Heart left ventricle (tissue), 16 donors: ENCODE measurements around the gene DNMT3A. TPM values are rescaled to one million over a fixed set of nuclear protein-coding genes. Genes with fewer than 3 reads are reported as not detected.

Experiments
- ATAC-seq, 4 donors: fragments of 200-7000 bp; cut with Tn5 transposase; one replicate each; pipeline ENCODE4 v1.9.1; 2020 to 2022; ENCODE audit warnings: moderate library complexity in 4 of 4, mild to moderate bottlenecking in 3 of 4, moderate number of reproducible peaks in 1 of 4
- DNase-seq, 5 donors: peaks; one replicate each; pipeline ENCODE4 v3.0.0-alpha.2; 2020
- H3K27ac ChIP-seq, 12 donors: fragments of 200-600 bp; sonication (generic) in 4 of 12; one replicate each; pipeline versions ENCODE4 v1.5.0 to v1.8.0; 2016 to 2022; ENCODE audit warnings: mild to moderate bottlenecking in 2 of 12
- H3K27me3 ChIP-seq, 9 donors: fragments of 200-600 bp; sonication (generic) in 2 of 9; one replicate each; pipeline versions ENCODE4 v1.5.1 to v1.8.0; 2016 to 2022; ENCODE audit warnings: mild to moderate bottlenecking in 3 of 9
- H3K36me3 ChIP-seq, 9 donors: fragments of 200-600 bp; sonication (generic) in 2 of 9; one replicate each; pipeline versions ENCODE4 v1.5.0 to v1.8.0; 2018 to 2022; ENCODE audit warnings: mild to moderate bottlenecking in 2 of 9
- H3K4me1 ChIP-seq, 12 donors: fragments of 200-600 bp; sonication (generic) in 4 of 12; one replicate each; pipeline versions ENCODE4 v1.5.0 to v1.8.0; 2016 to 2022; ENCODE audit warnings: mild to moderate bottlenecking in 3 of 12
- H3K4me3 ChIP-seq, 12 donors: fragments of 200-600 bp; sonication (generic) in 4 of 12; one replicate each; pipeline versions ENCODE4 v1.5.0 to v1.8.0; 2017 to 2022; ENCODE audit warnings: mild to moderate bottlenecking in 9 of 12, moderate library complexity in 4 of 12
- H3K9me3 ChIP-seq, 12 donors: fragments of 200-600 bp; sonication (generic) in 4 of 12; one replicate each; pipeline versions ENCODE4 v1.5.0 to v1.8.0; 2016 to 2022; ENCODE audit warnings: mild to moderate bottlenecking in 1 of 12
- CTCF ChIP-seq, 12 donors: fragments of 200-600 bp; sonication (generic) in 4 of 12; IDR thresholded peaks; one replicate each; pipeline versions ENCODE4 v1.5.0 to v1.8.0; 2018 to 2022; ENCODE audit warnings: antibody characterized with exemption in 12 of 12, mild to moderate bottlenecking in 5 of 12
- POLR2A ChIP-seq, 2 donors: fragments of 450-650 bp; IDR thresholded peaks; one replicate each; pipeline ENCODE4 v1.6.1; 2017; ENCODE audit warnings: antibody characterized with exemption in 2 of 2, mild to moderate bottlenecking in 2 of 2, moderate library complexity in 2 of 2
- WGBS, 4 donors: extraction: QIAGEN DNeasy Blood & Tissue Kit in 2 of 4; methylation state at CpG; one replicate each; pipeline versions ENCODE4 v1.1.5 to v1.1.7; 2013 to 2018; 5-methylcytosine and 5-hydroxymethylcytosine counted together
- intact Hi-C, 10 donors: fragments of 100-400 bp; cut with DNase I; formaldehyde crosslinking; loops; one replicate each; pipeline versions ENCODE4 v1.11.1 to v1.14.2; 2022
- polyA plus RNA-seq, 2 donors: library from polyadenylated mRNA; stranded (reverse); fragments of 200-250 nt; gene quantifications; one replicate each; pipeline ENCODE4 v1.2.3, GENCODE V29; 2013
- total RNA-seq, 9 donors: library from RNA; depleted of rRNA in 2 of 9; stranded (reverse); fragments of >200 nt in 2 of 9; fragmentation: NEBNext Ultra II Directional in 3 of 9; extraction: Animal tissue kit (Norgen Biotek cat#: 25700) in 3 of 9; gene quantifications; one replicate each; pipeline versions ENCODE4 v1.1.0 to v1.2.4, GENCODE V29; 2016 to 2023
- donor health status: ischemic (EF 13 %, LVEDD 7.1; RV severe dilation, severe dysfunction).
- donor health status: healthy with polysubstance abuse.
- donor health status: DM: no; HTN: yes; CAD: no.
- donor health status: DM: no; HTN: no; CAD: no.
- donor health status: ischemic (EF 25% LVEDD 6.9; RV normal size, moderate dysfunction).
- donor health status: ischemic (EF 25% LVEDD 5.7; RV mildly dilated, moderate dysfunction).
- donor health status: healthy.
- donor health status: DM: yes; HTN: yes; CAD: no.
- donor health status: ischemic (EF 35%, LVEDD 5.7; RV mildly dilated, moderate dysfunction).
- donor health status: nonischemic (EF 11% LVEDD 7.7; RV severe dilation, severe dysfunction).
- donor health status: DM: yes; HTN: yes; CAD: no.
- donor health status: PGD.
- donor health status: ischemic (EF 29% LVEDD 5.4; RV normal size, mild dysfunction).
- donor health status: nonischemic (EF 23%, LVEDD 6.1; RV moderate dilation, normal function).

DNMT3A gene
- total and polyA plus RNA-seq, 11 donors: 3.5 to 26.0 (median 16.0) TPM

DNA sequence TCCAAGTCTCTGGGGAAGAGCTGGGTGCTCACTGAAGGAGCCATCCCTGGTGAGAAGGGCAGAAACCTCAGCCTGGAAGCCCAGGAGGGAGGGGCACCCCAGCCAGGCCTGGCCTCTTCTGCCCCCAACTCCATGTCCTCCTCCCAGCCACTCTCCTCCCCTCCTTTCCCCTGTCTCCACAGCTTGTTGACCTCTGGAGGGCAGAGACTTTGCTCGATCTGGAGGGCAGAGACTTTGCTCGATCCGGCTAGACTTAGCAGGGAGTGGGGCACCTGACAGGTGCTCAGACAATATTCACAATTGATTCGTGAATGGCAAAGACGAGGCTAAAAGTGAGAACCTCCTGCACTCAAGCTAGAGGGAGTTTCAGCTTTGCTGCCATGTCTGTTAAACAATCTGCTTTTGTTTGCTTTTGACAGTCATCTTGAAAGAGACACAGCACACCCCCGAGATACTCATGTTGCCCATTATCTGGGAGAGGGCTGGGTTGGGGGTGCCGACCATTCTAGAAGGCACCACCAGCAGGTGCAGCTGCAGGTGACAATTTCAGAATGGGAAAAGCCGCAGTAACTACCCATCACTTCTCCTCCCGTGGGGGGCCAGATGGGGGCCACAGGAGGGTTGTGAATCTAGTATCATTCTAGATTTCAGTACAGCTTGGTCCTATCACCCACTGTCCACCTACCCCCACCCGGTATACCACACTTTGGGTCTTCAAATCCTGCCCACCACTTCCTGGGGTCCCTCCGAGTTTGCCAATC is 54.8 kb downstream of the DNMT3A start:
- Histone ChIP-seq H3K9me3 (no peaks in the 10 kb centered on the region), H3K4me3 (no peak overlapping the region), H3K36me3 (peaks cover 0 to 18% (median 10%) of the 10 kb centered on the region in 9 donors), H3K27me3 (no peaks in the 10 kb centered on the region), H3K4me1 (peaks cover 3 to 46% (median 27%) of the 10 kb centered on the region in 12 donors), H3K27ac (peak overlapping the region in 2 of 12 donors; percentile 37 to 71)
- TF ChIP-seq POLR2A (IDR thresholded peaks at IDR 0.05): no peak
- TF ChIP-seq CTCF (IDR thresholded peaks at IDR 0.05): no peak
- no peak for ATAC-seq
- no peak for DNase-seq
- WGBS, 4 donors: 81 to 89% (median 86%) methylated on average over 11 of the region's 11 CpGs
- intact Hi-C loops: no loop called here

DNA sequence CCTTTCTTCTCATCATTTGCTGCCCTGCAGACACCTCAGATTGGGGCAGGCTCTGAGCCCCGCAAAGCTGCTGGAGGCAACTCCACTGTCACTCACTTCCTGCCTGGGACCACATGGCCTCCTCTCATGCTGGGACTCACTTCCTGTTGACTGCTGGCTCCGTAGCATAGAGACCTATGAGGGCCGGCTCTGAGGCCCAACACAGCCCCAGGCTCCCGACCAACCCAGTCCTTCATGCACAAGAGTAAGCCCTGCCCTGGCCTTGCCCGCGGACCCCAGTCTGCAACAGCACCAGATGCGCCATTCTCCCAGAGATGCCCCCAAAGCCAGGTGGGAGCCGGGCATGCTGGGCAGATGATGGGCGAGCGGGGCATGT is 55.7 kb downstream of the DNMT3A start:
- TF ChIP-seq POLR2A (IDR thresholded peaks at IDR 0.05) (no peak), CTCF (IDR thresholded peaks at IDR 0.05) (no peak)
- ATAC-seq: peak; percentile 37 to 82 (median 52)
- H3K27ac ChIP-seq: peak overlapping the region in 7 of 12 donors; percentile 11 to 71 (median 17)
- no peaks in the 10 kb centered on the region for H3K27me3 ChIP-seq
- WGBS, 4 donors: 68 to 76% (median 72%) methylated on average over 9 to 10 of the region's 10 CpGs
- peaks cover 0 to 38% (median 20%) of the 10 kb centered on the region in 12 donors for H3K4me1 ChIP-seq
- no peaks in the 10 kb centered on the region for H3K9me3 ChIP-seq
- intact Hi-C loops: no loop called here
- DNase-seq: peak in 1 of 5 donors; percentile 46
- H3K4me3 ChIP-seq: no peak overlapping the region
- peaks cover 0 to 27% (median 14%) of the 10 kb centered on the region in 9 donors for H3K36me3 ChIP-seq

DNA sequence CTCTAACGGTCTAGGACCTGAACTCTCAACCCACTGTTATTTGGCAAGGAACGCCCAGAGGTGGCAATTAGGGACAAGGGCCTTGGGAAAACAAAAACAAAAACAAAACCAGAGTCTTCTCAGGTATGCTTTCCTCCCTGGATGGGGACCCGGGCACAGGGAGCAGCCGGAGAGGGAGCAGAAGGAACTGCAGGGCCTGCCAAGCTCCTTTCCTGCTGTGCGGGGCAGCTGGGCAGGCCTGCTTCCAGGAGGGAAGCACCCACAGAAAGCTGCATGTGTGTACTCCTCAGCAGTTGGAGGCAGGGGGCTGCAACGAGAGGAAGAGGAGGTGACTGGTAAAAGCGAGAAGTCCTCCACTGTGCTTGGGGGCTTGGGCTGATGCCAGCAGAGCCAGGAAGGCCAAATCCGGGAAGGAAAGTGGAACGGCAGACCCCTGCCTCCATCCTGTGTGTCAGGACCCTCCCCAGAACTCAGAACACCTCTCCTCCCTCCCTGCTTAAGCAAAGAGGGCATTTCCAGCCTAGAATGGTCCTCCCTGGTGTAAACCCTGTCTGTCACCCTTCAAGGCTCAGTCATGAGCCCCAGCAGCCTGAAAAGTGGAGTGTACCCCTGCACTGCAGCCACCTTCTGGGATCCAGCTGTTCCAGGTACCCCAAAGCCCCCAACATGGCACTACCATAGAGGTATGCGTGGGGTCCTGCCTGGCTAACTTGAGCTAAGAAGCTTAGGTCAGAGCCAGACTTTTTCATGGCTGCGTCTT is 56.3 kb downstream of the DNMT3A start:
- Histone ChIP-seq H3K9me3 (no peaks in the 10 kb centered on the region), H3K27ac (peak overlapping the region in 6 of 12 donors; percentile 11 to 71 (median 24)), H3K27me3 (no peaks in the 10 kb centered on the region), H3K36me3 (peaks cover 0 to 33% (median 16%) of the 10 kb centered on the region in 9 donors), H3K4me1 (peaks cover 0 to 34% (median 14%) of the 10 kb centered on the region in 12 donors), H3K4me3 (no peak overlapping the region)
- TF ChIP-seq POLR2A (IDR thresholded peaks at IDR 0.05) (no peak), CTCF (IDR thresholded peaks at IDR 0.05) (no peak)
- 56 to 67% (median 61%) methylated on average over 11 of the region's 11 CpGs for WGBS, 4 donors
- ATAC-seq (peak in 1 of 4 donors; percentile 6), DNase-seq (no peak)
- intact Hi-C loops: no loop called here

DNA sequence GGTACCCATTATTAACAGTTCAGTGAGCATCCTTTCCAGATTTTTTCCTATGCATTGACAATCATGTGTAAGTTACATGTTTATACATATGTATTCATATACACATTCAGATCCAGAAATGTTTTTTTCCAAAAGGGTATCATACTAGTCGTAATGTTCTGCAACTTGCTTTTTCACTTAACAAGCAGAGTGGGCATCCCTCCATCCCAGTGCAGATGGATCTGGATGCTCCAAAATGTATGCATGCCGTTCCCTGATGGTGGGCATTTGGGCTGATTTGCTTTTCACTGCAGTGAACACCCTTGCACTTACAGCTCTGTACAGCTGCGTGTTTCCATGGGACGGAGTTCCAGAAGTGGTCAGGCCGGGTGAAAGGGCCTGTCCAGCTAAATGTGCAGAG is 57.0 kb downstream of the DNMT3A start:
- 85 to 95% (median 88%) methylated on average over 2 to 5 of the region's 5 CpGs for WGBS, 4 donors
- DNase-seq (no peak), ATAC-seq (no peak)
- TF ChIP-seq POLR2A (IDR thresholded peaks at IDR 0.05): no peak
- no peak for TF ChIP-seq CTCF (IDR thresholded peaks at IDR 0.05)
- Histone ChIP-seq H3K4me1 (peaks cover 0 to 33% (median 12%) of the 10 kb centered on the region in 12 donors), H3K27ac (peak overlapping the region in 1 of 12 donors; percentile 71), H3K4me3 (no peak overlapping the region), H3K27me3 (no peaks in the 10 kb centered on the region), H3K36me3 (peaks cover 0 to 34% (median 16%) of the 10 kb centered on the region in 9 donors), H3K9me3 (no peaks in the 10 kb centered on the region)
- intact Hi-C loops: no loop called here
